Measurements from ENCODE around the gene ATP9A. TPM values are rescaled to one million over a fixed set of nuclear protein-coding genes. Genes with fewer than 3 reads are reported as not detected.

The ATP9A gene
- polyA plus RNA-seq, 1 of the 3 experiments (the other 2 are of a cell fraction): 11.0 TPM

GRCh38 chr20:51585148-51585547, 183.0 kb downstream of the ATP9A start:
- no peaks in the 10 kb centered on the region for H4K20me1 ChIP-seq (ENCODE audit: insufficient read depth)
- H3K4me3 ChIP-seq (ENCODE audit: low read depth in 2 of 2, low read length in 1 of 2): no peak overlapping the region
- peaks cover 16% of the 10 kb centered on the region for H3F3A ChIP-seq (replicated peaks; ENCODE audit: insufficient read depth)
- TF ChIP-seq IRF3 (IDR thresholded peaks at IDR 0.05; ENCODE audit: low read depth, low read length) (no peak), USF2 (IDR thresholded peaks at IDR 0.05; ENCODE audit: borderline replicate concordance, low read depth, low read length) (no peak), NFIC (IDR thresholded peaks at IDR 0.05; ENCODE audit: borderline replicate concordance) (no peak), TEAD4 (IDR thresholded peaks at IDR 0.05; ENCODE audit: borderline replicate concordance, insufficient read depth) (no peak), RCOR1 (IDR thresholded peaks at IDR 0.05; ENCODE audit: low read length) (no peak), FOXJ3 (CRISPR knock-in tag; IDR thresholded peaks at IDR 0.05) (no peak), POLR2AphosphoS5 (IDR thresholded peaks at IDR 0.05; ENCODE audit: low read depth, low read length) (no peak), RFX5 (IDR thresholded peaks at IDR 0.05; ENCODE audit: low read length) (no peak), TAF1 (IDR thresholded peaks at IDR 0.05; ENCODE audit: borderline replicate concordance, low read depth, low read length) (no peak), CHD2 (IDR thresholded peaks at IDR 0.05; ENCODE audit: low read length, partially characterized antibody) (no peak), RAD21 (IDR thresholded peaks at IDR 0.05; ENCODE audit: low read length) (no peak), TCF12 (IDR thresholded peaks at IDR 0.05) (no peak), YY1 (IDR thresholded peaks at IDR 0.05; ENCODE audit: low read depth) (no peak), PBX3 (IDR thresholded peaks at IDR 0.05) (no peak)
- no peak for DNase-seq
- 78% methylated on average over 4 of the region's 4 CpGs for WGBS (ENCODE audit: low lambda C conversion rate)
- no peaks in the 10 kb centered on the region for H3K9me3 ChIP-seq
- H3K27me3 ChIP-seq (ENCODE audit: insufficient read depth): no peaks in the 10 kb centered on the region
- no peak overlapping the region for H3K9ac ChIP-seq
- POLR2A ChIA-PET: no interaction called here
- no peak overlapping the region for H2AFZ ChIP-seq (ENCODE audit: low read depth)
- H3K36me3 ChIP-seq (replicated peaks in 1 of 2; ENCODE audit: control insufficient read depth in 1 of 2, insufficient read depth in 2 of 2, low read length in 1 of 2): no peaks in the 10 kb centered on the region
- H3K27ac ChIP-seq (ENCODE audit: low read depth in 2 of 2, low read length in 1 of 2): peak overlapping the region in 1 of 2 experiments; percentile 85; a peak in 2 of 4 replicates
- no peak overlapping the region for H3K4me2 ChIP-seq
- no peaks in the 10 kb centered on the region for H3K79me2 ChIP-seq (ENCODE audit: insufficient read depth)
- CTCF ChIA-PET: interaction anchor here (1.3 to 3.1 kb wide), 2 partner anchors 212 to 498 kb away, joined by 4 to 9 read pairs; no protein-coding TSS in a partner anchor
- H3K4me1 ChIP-seq (ENCODE audit: control insufficient read depth in 1 of 2, insufficient read depth in 2 of 2, low read depth in 1 of 2, low read length in 1 of 2): peaks cover 0 to 3% of the 10 kb centered on the region in 2 experiments; a peak in 1 of 4 replicates
- no peaks in the 10 kb centered on the region for H3K9me2 ChIP-seq

- no peak for TF ChIP-seq MEF2A (IDR thresholded peaks at IDR 0.05; ENCODE audit: borderline replicate concordance, low read depth)
- no peak for TF ChIP-seq YY1 (IDR thresholded peaks at IDR 0.05; ENCODE audit: low read depth)
- no peak for TF ChIP-seq USF2 (IDR thresholded peaks at IDR 0.05; ENCODE audit: borderline replicate concordance, low read depth, low read length)
- no peak for TF ChIP-seq RXRA (IDR thresholded peaks at IDR 0.05; ENCODE audit: borderline replicate concordance, low read depth)
- no peak for TF ChIP-seq USF1 (IDR thresholded peaks at IDR 0.05; ENCODE audit: borderline replicate concordance, low read depth)
- TF ChIP-seq EZH2phosphoT487 (IDR thresholded peaks at IDR 0.05; ENCODE audit: borderline replicate concordance, low read depth): no peak
- TF ChIP-seq FOXM1 (IDR thresholded peaks at IDR 0.05; ENCODE audit: low read depth): no peak
- TF ChIP-seq ELF1 (IDR thresholded peaks at IDR 0.05): no peak
- no peak for TF ChIP-seq POLR2AphosphoS5 (IDR thresholded peaks at IDR 0.05; ENCODE audit: low read depth, low read length)
- H3K27me3 ChIP-seq (ENCODE audit: insufficient read depth): no peaks in the 10 kb centered on the region
- peaks cover 0 to 3% of the 10 kb centered on the region in 2 experiments; a peak in 1 of 4 replicates for H3K4me1 ChIP-seq (ENCODE audit: control insufficient read depth in 1 of 2, insufficient read depth in 2 of 2, low read depth in 1 of 2, low read length in 1 of 2)
- H3K36me3 ChIP-seq (replicated peaks in 1 of 2; ENCODE audit: control insufficient read depth in 1 of 2, insufficient read depth in 2 of 2, low read length in 1 of 2): no peaks in the 10 kb centered on the region
- no peak overlapping the region for H3K9ac ChIP-seq
- H3K9me2 ChIP-seq: no peaks in the 10 kb centered on the region
- 98% methylated on average over 4 of the region's 4 CpGs for WGBS (ENCODE audit: low lambda C conversion rate)
- no peaks in the 10 kb centered on the region for H3K9me3 ChIP-seq
- H3K79me2 ChIP-seq (ENCODE audit: insufficient read depth): no peaks in the 10 kb centered on the region
- DNase-seq: no peak
- no peak overlapping the region for H2AFZ ChIP-seq (ENCODE audit: low read depth)
- H3K27ac ChIP-seq (ENCODE audit: low read depth in 2 of 2, low read length in 1 of 2): no peak overlapping the region
- no peak overlapping the region for H3K4me3 ChIP-seq (ENCODE audit: low read depth in 2 of 2, low read length in 1 of 2)
- no peak overlapping the region for H3K4me2 ChIP-seq
- no peaks in the 10 kb centered on the region for H4K20me1 ChIP-seq (ENCODE audit: insufficient read depth)
- H3F3A ChIP-seq (replicated peaks; ENCODE audit: insufficient read depth): peaks cover 16% of the 10 kb centered on the region
- ChIA-PET CTCF (interaction anchor here (1.1 to 3.1 kb wide), 4 partner anchors 10 to 597 kb away, joined by 4 to 9 read pairs (median 5); no protein-coding TSS in a partner anchor), POLR2A (no interaction called here)
Observed at GRCh38 chr20:51584737-51585136, 183.5 kb downstream of the ATP9A start.
